ENCODE measurements around the gene NEMP2. TPM values are rescaled to one million over a fixed set of nuclear protein-coding genes. Genes with fewer than 3 reads are reported as not detected.

The NEMP2 gene
- total RNA-seq, 1 donor from 2014 or later: 7.2 TPM

- Mint-ChIP-seq H3K4me1 (ENCODE audit: unreplicated experiment) (peaks cover 3% of the 10 kb centered on the region), H3K27me3 (peaks cover 5% of the 10 kb centered on the region), H3K27ac (no peak overlapping the region), H3K36me3 (peaks cover 5% of the 10 kb centered on the region), H3K9me3 (no peaks in the 10 kb centered on the region), H3K4me3 (no peak overlapping the region)
- no peak for DNase-seq (ENCODE audit: extremely low spot score, unreplicated experiment)
- no peak for TF ChIP-seq CTCF (conservative IDR thresholded peaks at IDR 0.05)
Observed at GRCh38 chr2:190526105-190526750, 8.3 kb downstream of the NEMP2 start.

GRCh38 chr2:190524928-190525327 lies 9.6 kb downstream of the NEMP2 start:
- Mint-ChIP-seq H3K9me3 (no peaks in the 10 kb centered on the region), H3K36me3 (peaks cover 12% of the 10 kb centered on the region), H3K4me3 (no peak overlapping the region), H3K4me1 (ENCODE audit: unreplicated experiment) (peaks cover 3% of the 10 kb centered on the region), H3K27me3 (peaks cover 16% of the 10 kb centered on the region), H3K27ac (no peak overlapping the region)
- no peak for DNase-seq (ENCODE audit: extremely low spot score, unreplicated experiment)
- TF ChIP-seq CTCF (conservative IDR thresholded peaks at IDR 0.05): no peak

- Mint-ChIP-seq H3K9me3 (no peaks in the 10 kb centered on the region), H3K4me3 (no peak overlapping the region), H3K36me3 (peaks cover 12% of the 10 kb centered on the region), H3K4me1 (ENCODE audit: unreplicated experiment) (no peaks in the 10 kb centered on the region), H3K27me3 (peaks cover 16% of the 10 kb centered on the region), H3K27ac (no peak overlapping the region)
- DNase-seq (ENCODE audit: extremely low spot score, unreplicated experiment): no peak
- TF ChIP-seq CTCF (conservative IDR thresholded peaks at IDR 0.05): no peak
Observed at GRCh38 chr2:190519975-190520767, 14.4 kb downstream of the NEMP2 start.

GRCh38 chr2:190517468-190517867 lies 17.1 kb downstream of the NEMP2 start:
- Mint-ChIP-seq H3K9me3 (no peaks in the 10 kb centered on the region), H3K27ac (no peak overlapping the region), H3K4me3 (no peak overlapping the region), H3K36me3 (peaks cover 19% of the 10 kb centered on the region), H3K4me1 (ENCODE audit: unreplicated experiment) (no peaks in the 10 kb centered on the region), H3K27me3 (peaks cover 19% of the 10 kb centered on the region)
- no peak for TF ChIP-seq CTCF (conservative IDR thresholded peaks at IDR 0.05)
- no peak for DNase-seq (ENCODE audit: extremely low spot score, unreplicated experiment)

GRCh38 chr2:190515687-190516086 lies 18.8 kb downstream of the NEMP2 start:
- no peak overlapping the region for H3K27ac Mint-ChIP-seq
- no peak overlapping the region for H3K4me3 Mint-ChIP-seq
- H3K4me1 Mint-ChIP-seq (ENCODE audit: unreplicated experiment): no peaks in the 10 kb centered on the region
- no peak for DNase-seq (ENCODE audit: extremely low spot score, unreplicated experiment)
- no peaks in the 10 kb centered on the region for H3K9me3 Mint-ChIP-seq
- peaks cover 9% of the 10 kb centered on the region for H3K27me3 Mint-ChIP-seq
- no peak for TF ChIP-seq CTCF (conservative IDR thresholded peaks at IDR 0.05)
- peaks cover 9% of the 10 kb centered on the region for H3K36me3 Mint-ChIP-seq
